Measurements from ENCODE around the gene LUC7L3.

GRCh38 chr17:50758989-50759544, 39.7 kb downstream of the LUC7L3 start:
- no peak for TF ChIP-seq POLR2AphosphoS5 (IDR thresholded peaks at IDR 0.05; ENCODE audit: low read depth, low read length)
- TF ChIP-seq POLR2A (IDR thresholded peaks at IDR 0.05; ENCODE audit: low read depth, low read length) = no peak

Measured in GM12892 (cell line).